SK-N-SH treated with all-trans-retinoic acid at 6 μM for 48 hours (cell line): ENCODE measurements around the gene VCL.

Experiments used
- ATAC-seq: fragments of 200-7000 bp; cut with Tn5 transposase; 3 replicates; pipeline ENCODE4 v1.9.1; 2020; ENCODE audit warnings: mild to moderate bottlenecking, moderate library complexity
- ARNTL ChIP-seq: fragments of 450-650 bp; formaldehyde crosslinking; IDR thresholded peaks from 2 replicates; pipeline ENCODE4 v1.5.0; 2020; ENCODE audit warnings: low read depth, mild to moderate bottlenecking, moderate library complexity, borderline replicate concordance
- BACH2 ChIP-seq: fragments of 250-450 bp; sonication (Bioruptor Pico); IDR thresholded peaks from 2 replicates; pipeline ENCODE4 v1.9.0; 2021; ENCODE audit warnings: mild to moderate bottlenecking, borderline replicate concordance
- CSDC2 ChIP-seq: fragments of 250-450 bp; sonication (Bioruptor Pico); IDR thresholded peaks from 2 replicates; pipeline ENCODE4 v1.5.0; 2020; ENCODE audit warnings: mild to moderate bottlenecking, moderate library complexity
- ESRRG ChIP-seq: fragments of 250-450 bp; sonication (Bioruptor Pico); IDR thresholded peaks from 2 replicates; pipeline ENCODE4 v1.6.1; 2021; ENCODE audit warnings: mild to moderate bottlenecking
- GLIS3 ChIP-seq: fragments of 250-450 bp; sonication (Bioruptor Pico); IDR thresholded peaks from 2 replicates; pipeline ENCODE4 v1.5.0; 2020; ENCODE audit warnings: mild to moderate bottlenecking, moderate library complexity
- ISL1 ChIP-seq: fragments of 250-450 bp; sonication (Bioruptor Pico); IDR thresholded peaks from 2 replicates; pipeline ENCODE4 v2.1.2; 2022; ENCODE audit warnings: mild to moderate bottlenecking, moderate library complexity
- OSR1 ChIP-seq: fragments of 250-450 bp; sonication (Bioruptor Pico); IDR thresholded peaks from 2 replicates; pipeline ENCODE4 v1.8.0; 2022; ENCODE audit warnings: moderate library complexity, mild to moderate bottlenecking, inconsistent platforms
- PPARA ChIP-seq: fragments of 250-450 bp; sonication (Bioruptor Pico); IDR thresholded peaks from 2 replicates; pipeline ENCODE4 v1.5.0; 2020; ENCODE audit warnings: mild to moderate bottlenecking, borderline replicate concordance
- RARB ChIP-seq: fragments of 250-450 bp; sonication (Bioruptor Pico); IDR thresholded peaks from 2 replicates; pipeline ENCODE4 v1.8.0; 2021; ENCODE audit warnings: mild to moderate bottlenecking, moderate library complexity
- SNAI2 ChIP-seq: fragments of 250-450 bp; sonication (Bioruptor Pico); IDR thresholded peaks from 2 replicates; pipeline ENCODE4 v1.5.0; 2020; ENCODE audit warnings: mild to moderate bottlenecking, moderate library complexity
- TCF4 ChIP-seq: fragments of 250-450 bp; sonication (Bioruptor Pico); IDR thresholded peaks from 2 replicates; pipeline ENCODE4 v1.8.0; 2021; ENCODE audit warnings: mild to moderate bottlenecking, moderate library complexity, borderline replicate concordance
- TOX ChIP-seq: fragments of 250-450 bp; sonication (Bioruptor Pico); IDR thresholded peaks from 2 replicates; pipeline ENCODE4 v1.8.0; 2021; ENCODE audit warnings: mild to moderate bottlenecking, moderate library complexity, borderline replicate concordance
- ZFP3 ChIP-seq: fragments of 250-450 bp; sonication (Bioruptor Pico); IDR thresholded peaks from 2 replicates; pipeline ENCODE4 v1.5.0; 2020; ENCODE audit warnings: mild to moderate bottlenecking, moderate library complexity
- ZFP30 ChIP-seq: fragments of 450-650 bp; formaldehyde crosslinking; IDR thresholded peaks from 2 replicates; pipeline ENCODE4 v1.5.0; 2022; ENCODE audit warnings: mild to moderate bottlenecking, moderate library complexity
- ZNF565 ChIP-seq: fragments of 450-650 bp; formaldehyde crosslinking; conservative IDR thresholded peaks from 2 replicates; pipeline ENCODE4 v1.5.0; 2020; ENCODE audit warnings: low read depth, mild to moderate bottlenecking, moderate library complexity
- ZNF8 ChIP-seq: fragments of 450-650 bp; formaldehyde crosslinking; IDR thresholded peaks from 2 replicates; pipeline ENCODE4 v1.5.0; 2020; ENCODE audit warnings: mild to moderate bottlenecking, moderate library complexity
- TF ChIP-seq, protein P1 (sequence below): fragments of 250-450 bp; sonication (Bioruptor Pico); IDR thresholded peaks from 2 replicates; pipeline ENCODE4 v1.5.0; 2020; ENCODE audit warnings: mild to moderate bottlenecking, moderate library complexity
- TF ChIP-seq, protein P2 (sequence below): fragments of 250-450 bp; sonication (Bioruptor Pico); IDR thresholded peaks from 2 replicates; pipeline ENCODE4 v1.5.1; 2021; ENCODE audit warnings: mild to moderate bottlenecking, moderate library complexity
- TF ChIP-seq, protein P3 (sequence below): fragments of 250-450 bp; sonication (Bioruptor Pico); IDR thresholded peaks from 2 replicates; pipeline ENCODE4 v1.5.1; 2020; ENCODE audit warnings: low read depth, mild to moderate bottlenecking, moderate library complexity
- TF ChIP-seq, protein P4 (sequence below): fragments of 250-450 bp; sonication (Bioruptor Pico); IDR thresholded peaks from 2 replicates; pipeline ENCODE4 v1.8.0; 2020; ENCODE audit warnings: mild to moderate bottlenecking, moderate library complexity, borderline replicate concordance
- TF ChIP-seq, protein P5 (sequence below): fragments of 250-450 bp; sonication (Bioruptor Pico); IDR thresholded peaks from 2 replicates; pipeline ENCODE4 v1.8.0; 2021; ENCODE audit warnings: low read depth, mild to moderate bottlenecking, moderate library complexity, borderline replicate concordance

VCL gene

DNA sequence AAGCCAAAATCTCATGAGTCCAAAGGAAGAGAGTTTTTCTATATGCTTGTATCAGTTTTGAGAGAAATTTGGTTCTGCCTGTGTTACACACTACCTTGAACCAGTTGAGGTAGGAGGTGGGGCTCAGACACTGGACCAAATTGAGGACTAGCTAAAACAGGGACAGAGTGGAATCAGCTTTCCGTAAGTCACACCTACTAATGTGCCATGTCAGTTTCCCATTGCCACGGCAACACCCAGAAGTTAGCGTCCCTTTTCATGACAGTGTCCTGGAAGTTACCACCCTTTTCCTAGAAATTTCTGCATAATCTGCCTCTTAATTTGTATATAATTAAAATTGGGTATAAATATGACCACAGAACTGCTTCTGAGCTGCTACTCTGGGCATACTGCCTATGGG, 162.1 kb downstream of the VCL start:
- no peak for TF ChIP-seq ZFP30 (CRISPR knock-in tag)
- no peak for TF ChIP-seq SNAI2 (CRISPR knock-in tag)
- no peak for TF ChIP-seq ZNF565 (CRISPR knock-in tag)
- no peak for TF ChIP-seq ARNTL (CRISPR knock-in tag)
- TF ChIP-seq, protein P1, sequence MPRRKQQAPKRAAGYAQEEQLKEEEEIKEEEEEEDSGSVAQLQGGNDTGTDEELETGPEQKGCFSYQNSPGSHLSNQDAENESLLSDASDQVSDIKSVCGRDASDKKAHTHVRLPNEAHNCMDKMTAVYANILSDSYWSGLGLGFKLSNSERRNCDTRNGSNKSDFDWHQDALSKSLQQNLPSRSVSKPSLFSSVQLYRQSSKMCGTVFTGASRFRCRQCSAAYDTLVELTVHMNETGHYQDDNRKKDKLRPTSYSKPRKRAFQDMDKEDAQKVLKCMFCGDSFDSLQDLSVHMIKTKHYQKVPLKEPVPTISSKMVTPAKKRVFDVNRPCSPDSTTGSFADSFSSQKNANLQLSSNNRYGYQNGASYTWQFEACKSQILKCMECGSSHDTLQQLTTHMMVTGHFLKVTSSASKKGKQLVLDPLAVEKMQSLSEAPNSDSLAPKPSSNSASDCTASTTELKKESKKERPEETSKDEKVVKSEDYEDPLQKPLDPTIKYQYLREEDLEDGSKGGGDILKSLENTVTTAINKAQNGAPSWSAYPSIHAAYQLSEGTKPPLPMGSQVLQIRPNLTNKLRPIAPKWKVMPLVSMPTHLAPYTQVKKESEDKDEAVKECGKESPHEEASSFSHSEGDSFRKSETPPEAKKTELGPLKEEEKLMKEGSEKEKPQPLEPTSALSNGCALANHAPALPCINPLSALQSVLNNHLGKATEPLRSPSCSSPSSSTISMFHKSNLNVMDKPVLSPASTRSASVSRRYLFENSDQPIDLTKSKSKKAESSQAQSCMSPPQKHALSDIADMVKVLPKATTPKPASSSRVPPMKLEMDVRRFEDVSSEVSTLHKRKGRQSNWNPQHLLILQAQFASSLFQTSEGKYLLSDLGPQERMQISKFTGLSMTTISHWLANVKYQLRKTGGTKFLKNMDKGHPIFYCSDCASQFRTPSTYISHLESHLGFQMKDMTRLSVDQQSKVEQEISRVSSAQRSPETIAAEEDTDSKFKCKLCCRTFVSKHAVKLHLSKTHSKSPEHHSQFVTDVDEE (CRISPR knock-in tag) = no peak
- TF ChIP-seq BACH2 (CRISPR knock-in tag) = no peak
- no peak for TF ChIP-seq ESRRG (CRISPR knock-in tag)
- TF ChIP-seq, protein P2, sequence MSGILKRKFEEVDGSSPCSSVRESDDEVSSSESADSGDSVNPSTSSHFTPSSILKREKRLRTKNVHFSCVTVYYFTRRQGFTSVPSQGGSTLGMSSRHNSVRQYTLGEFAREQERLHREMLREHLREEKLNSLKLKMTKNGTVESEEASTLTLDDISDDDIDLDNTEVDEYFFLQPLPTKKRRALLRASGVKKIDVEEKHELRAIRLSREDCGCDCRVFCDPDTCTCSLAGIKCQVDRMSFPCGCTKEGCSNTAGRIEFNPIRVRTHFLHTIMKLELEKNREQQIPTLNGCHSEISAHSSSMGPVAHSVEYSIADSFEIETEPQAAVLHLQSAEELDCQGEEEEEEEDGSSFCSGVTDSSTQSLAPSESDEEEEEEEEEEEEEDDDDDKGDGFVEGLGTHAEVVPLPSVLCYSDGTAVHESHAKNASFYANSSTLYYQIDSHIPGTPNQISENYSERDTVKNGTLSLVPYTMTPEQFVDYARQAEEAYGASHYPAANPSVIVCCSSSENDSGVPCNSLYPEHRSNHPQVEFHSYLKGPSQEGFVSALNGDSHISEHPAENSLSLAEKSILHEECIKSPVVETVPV (CRISPR knock-in tag) = no peak

DNA sequence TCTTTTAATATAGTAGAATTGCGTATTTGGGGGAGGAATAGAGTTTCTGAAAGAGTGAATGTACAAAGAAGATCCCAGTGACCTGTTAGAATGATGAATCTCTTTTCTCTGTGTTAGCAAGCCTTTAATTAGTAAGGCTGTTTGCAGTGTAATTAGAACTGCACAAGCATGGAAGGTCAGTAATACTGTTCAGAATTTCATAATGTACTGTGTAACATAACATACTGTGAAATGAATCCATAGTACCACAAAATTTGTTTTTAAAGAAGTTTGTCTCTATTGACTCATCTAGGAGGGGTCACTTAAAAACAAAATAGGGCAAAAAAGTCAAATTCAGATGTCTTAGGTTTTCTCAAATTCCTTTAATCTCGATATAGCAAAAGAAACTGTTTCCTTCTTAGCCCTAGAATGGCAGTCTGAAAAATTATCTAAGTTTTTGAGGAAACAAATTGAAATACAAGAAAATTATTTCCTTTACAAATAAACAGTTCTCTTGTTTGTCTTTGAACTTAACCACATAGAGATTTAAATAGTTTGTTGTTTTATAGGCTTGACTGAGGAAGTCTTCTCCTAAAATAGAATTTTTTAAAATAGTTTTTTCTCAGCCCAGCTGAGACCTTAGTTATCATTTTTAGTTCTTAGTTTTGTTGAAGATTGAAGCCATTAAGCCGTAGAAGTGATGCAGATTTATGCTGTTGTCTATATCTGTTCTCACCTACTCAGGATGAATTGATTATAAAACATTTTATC, 165.6 kb downstream of the VCL start:
- no peak for ATAC-seq
- TF ChIP-seq TCF4 (CRISPR knock-in tag) = no peak
- TF ChIP-seq OSR1 (CRISPR knock-in tag) = no peak
- no peak for TF ChIP-seq ZNF8
- no peak for TF ChIP-seq BACH2 (CRISPR knock-in tag)
- TF ChIP-seq, protein P2 (CRISPR knock-in tag) = no peak
- TF ChIP-seq, protein P3, sequence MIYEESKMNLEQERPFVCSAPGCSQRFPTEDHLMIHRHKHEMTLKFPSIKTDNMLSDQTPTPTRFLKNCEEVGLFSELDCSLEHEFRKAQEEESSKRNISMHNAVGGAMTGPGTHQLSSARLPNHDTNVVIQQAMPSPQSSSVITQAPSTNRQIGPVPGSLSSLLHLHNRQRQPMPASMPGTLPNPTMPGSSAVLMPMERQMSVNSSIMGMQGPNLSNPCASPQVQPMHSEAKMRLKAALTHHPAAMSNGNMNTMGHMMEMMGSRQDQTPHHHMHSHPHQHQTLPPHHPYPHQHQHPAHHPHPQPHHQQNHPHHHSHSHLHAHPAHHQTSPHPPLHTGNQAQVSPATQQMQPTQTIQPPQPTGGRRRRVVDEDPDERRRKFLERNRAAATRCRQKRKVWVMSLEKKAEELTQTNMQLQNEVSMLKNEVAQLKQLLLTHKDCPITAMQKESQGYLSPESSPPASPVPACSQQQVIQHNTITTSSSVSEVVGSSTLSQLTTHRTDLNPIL (CRISPR knock-in tag) = no peak
- TF ChIP-seq, protein P4, sequence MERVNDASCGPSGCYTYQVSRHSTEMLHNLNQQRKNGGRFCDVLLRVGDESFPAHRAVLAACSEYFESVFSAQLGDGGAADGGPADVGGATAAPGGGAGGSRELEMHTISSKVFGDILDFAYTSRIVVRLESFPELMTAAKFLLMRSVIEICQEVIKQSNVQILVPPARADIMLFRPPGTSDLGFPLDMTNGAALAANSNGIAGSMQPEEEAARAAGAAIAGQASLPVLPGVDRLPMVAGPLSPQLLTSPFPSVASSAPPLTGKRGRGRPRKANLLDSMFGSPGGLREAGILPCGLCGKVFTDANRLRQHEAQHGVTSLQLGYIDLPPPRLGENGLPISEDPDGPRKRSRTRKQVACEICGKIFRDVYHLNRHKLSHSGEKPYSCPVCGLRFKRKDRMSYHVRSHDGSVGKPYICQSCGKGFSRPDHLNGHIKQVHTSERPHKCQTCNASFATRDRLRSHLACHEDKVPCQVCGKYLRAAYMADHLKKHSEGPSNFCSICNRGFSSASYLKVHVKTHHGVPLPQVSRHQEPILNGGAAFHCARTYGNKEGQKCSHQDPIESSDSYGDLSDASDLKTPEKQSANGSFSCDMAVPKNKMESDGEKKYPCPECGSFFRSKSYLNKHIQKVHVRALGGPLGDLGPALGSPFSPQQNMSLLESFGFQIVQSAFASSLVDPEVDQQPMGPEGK (CRISPR knock-in tag) = no peak
- no peak for TF ChIP-seq TOX (CRISPR knock-in tag)
- no peak for TF ChIP-seq PPARA (CRISPR knock-in tag)
- no peak for TF ChIP-seq SNAI2 (CRISPR knock-in tag)
- TF ChIP-seq ISL1 (CRISPR knock-in tag) = no peak
- no peak for TF ChIP-seq ZFP3
- TF ChIP-seq, protein P5, sequence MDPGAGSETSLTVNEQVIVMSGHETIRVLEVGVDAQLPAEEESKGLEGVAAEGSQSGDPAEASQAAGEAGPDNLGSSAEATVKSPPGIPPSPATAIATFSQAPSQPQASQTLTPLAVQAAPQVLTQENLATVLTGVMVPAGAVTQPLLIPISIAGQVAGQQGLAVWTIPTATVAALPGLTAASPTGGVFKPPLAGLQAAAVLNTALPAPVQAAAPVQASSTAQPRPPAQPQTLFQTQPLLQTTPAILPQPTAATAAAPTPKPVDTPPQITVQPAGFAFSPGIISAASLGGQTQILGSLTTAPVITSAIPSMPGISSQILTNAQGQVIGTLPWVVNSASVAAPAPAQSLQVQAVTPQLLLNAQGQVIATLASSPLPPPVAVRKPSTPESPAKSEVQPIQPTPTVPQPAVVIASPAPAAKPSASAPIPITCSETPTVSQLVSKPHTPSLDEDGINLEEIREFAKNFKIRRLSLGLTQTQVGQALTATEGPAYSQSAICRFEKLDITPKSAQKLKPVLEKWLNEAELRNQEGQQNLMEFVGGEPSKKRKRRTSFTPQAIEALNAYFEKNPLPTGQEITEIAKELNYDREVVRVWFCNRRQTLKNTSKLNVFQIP (CRISPR knock-in tag) = no peak
- TF ChIP-seq, protein P1 (CRISPR knock-in tag) = no peak
- TF ChIP-seq RARB (CRISPR knock-in tag) = no peak
- TF ChIP-seq ESRRG (CRISPR knock-in tag) = no peak
- TF ChIP-seq GLIS3 (CRISPR knock-in tag) = no peak
- TF ChIP-seq CSDC2 (CRISPR knock-in tag) = no peak
- TF ChIP-seq ZFP30 (CRISPR knock-in tag) = no peak
- TF ChIP-seq, all 23 proteins: peak for 0

More for the DNA sequence above, 162.1 kb downstream of the VCL start:
- no peak for ATAC-seq
